Stimulated activated CD4-positive, alpha-beta T cell treated with anti-CD3 and anti-CD28 coated beads, Interleukin-4, amount 100 ng/mL, for 48 hours (primary cell): ENCODE data around the gene NOVA2.
"Not testable (repeated sequence)": the region's sequence is repeated elsewhere in the genome, so short reads cannot be mapped to it uniquely, and the experiment has no call there.

Experiments
- DNase-seq, 2 donors: peaks; one replicate each; pipeline ENCODE4 v3.0.0-alpha.2; 2020; ENCODE audit warnings: low read depth in 2 of 2

Gene NOVA2

GRCh38 chr19:45895983-45896599 lies 77.6 kb downstream of the NOVA2 start:
- not testable (repeated sequence) for DNase-seq

GRCh38 chr19:45895519-45895972 lies 78.1 kb downstream of the NOVA2 start:
- no peak for DNase-seq

- no peak for DNase-seq
These were observed 82.8 kb downstream of the NOVA2 start for GRCh38 chr19:45890877-45891276.

- no peak for DNase-seq
These were observed 84.3 kb downstream of the NOVA2 start for GRCh38 chr19:45889210-45889885.

- no peak for DNase-seq
These were observed 86.4 kb downstream of the NOVA2 start for GRCh38 chr19:45887200-45887710.

GRCh38 chr19:45886427-45887199 lies 87.1 kb downstream of the NOVA2 start:
- peak; percentile 81 to 88 for DNase-seq

- DNase-seq, result peak; percentile 74 to 88
These were observed 87.9 kb downstream of the NOVA2 start, which contains the start of gene IRF2BP1 for GRCh38 chr19:45885556-45886426. IRF2BP1 (minus strand) TSS chr19:45886141; CDS start chr19:45885774, 367 bp downstream.

- DNase-seq, result no peak
These were observed 88.7 kb downstream of the NOVA2 start for GRCh38 chr19:45884682-45885555.

GRCh38 chr19:45883881-45884681 lies 89.6 kb downstream of the NOVA2 start:
- DNase-seq, result no peak
